GM20000 (cell line): ENCODE data around the gene MORF4L2.

ENCODE experiments used
- DNase-seq: peaks from one replicate; pipeline ENCODE4 v3.0.0; 2012; ENCODE audit warnings: low spot score
- CTCF ChIP-seq: IDR thresholded peaks from 2 replicates; pipeline ENCODE4 v1.5.1; 2012; ENCODE audit warnings: mild to moderate bottlenecking, control low read depth; ENCODE audit errors: extremely low read depth, missing control alignments

Gene MORF4L2

GRCh38 chrX:103637604-103638338 is 48.7 kb downstream of the MORF4L2 start:
- no peak for TF ChIP-seq CTCF
- no peak for DNase-seq

GRCh38 chrX:103635436-103635835 is 51.1 kb downstream of the MORF4L2 start:
- no peak for TF ChIP-seq CTCF
- DNase-seq = no peak

GRCh38 chrX:103631145-103631544 is 55.4 kb downstream of the MORF4L2 start:
- TF ChIP-seq CTCF = no peak
- DNase-seq = no peak

- no peak for TF ChIP-seq CTCF
- DNase-seq = no peak
These were observed 56.4 kb downstream of the MORF4L2 start for GRCh38 chrX:103630171-103630511.

GRCh38 chrX:103629318-103630170 is 57.0 kb downstream of the MORF4L2 start:
- TF ChIP-seq CTCF = peak; percentile 34
- DNase-seq = peak; percentile 5

GRCh38 chrX:103628386-103629317 is 57.8 kb downstream of the MORF4L2 start, which contains the start of gene TCEAL1:
TCEAL1 (plus strand) TSS chrX:103628975; CDS start chrX:103629917, 942 bp downstream.
- TF ChIP-seq CTCF = no peak
- peak; percentile 27 for DNase-seq
